H1 (cell line): ENCODE data around the gene TARDBP. TPM values are rescaled to one million over a fixed set of nuclear protein-coding genes. Genes with fewer than 3 reads are reported as not detected.

ENCODE experiments used
- CTCF ChIA-PET: fragments of 300-600 bp; sonication (Branson Sonifier 250); formaldehyde crosslinking; loops from one replicate; lab custom pipeline; 2021; ENCODE audit not compliant: partially characterized antibody; lab: Charles Lee
- POLR2A ChIA-PET: fragments of 300-600 bp; sonication (Branson Sonifier 250); formaldehyde crosslinking; loops from one replicate; lab custom pipeline; 2021; ENCODE audit warnings: inconsistent platforms; ENCODE audit not compliant: partially characterized antibody; lab: Charles Lee
- DNase-seq, 2 experiments: peaks; one replicate each; pipeline versions ENCODE4 v3.0.0 to v3.0.0-alpha.2; 2010 to 2022; ENCODE audit warnings: low spot score in 2 of 2, low read depth in 1 of 2, mixed read lengths in 1 of 2
- FAIRE-seq: peaks from 2 replicates; lab custom pipeline; 2011; peaks lifted over from hg19 to GRCh38; lab: Jason Lieb, UNC
- H2AFZ ChIP-seq: 2 replicates; pipeline ENCODE4 v1.8.1; 2012; ENCODE audit warnings: low read length, inconsistent platforms
- H2AK5ac ChIP-seq: 2 replicates; pipeline ENCODE4 v1.6.1; 2013; ENCODE audit warnings: low read depth, low read length
- H2BK120ac ChIP-seq: replicated peaks from 2 replicates; pipeline ENCODE3; 2013; ENCODE audit warnings: low read depth, low read length, inconsistent platforms
- H2BK12ac ChIP-seq: 2 replicates; pipeline ENCODE4 v1.6.1; 2013; ENCODE audit warnings: low read depth, low read length
- H2BK15ac ChIP-seq: 2 replicates; pipeline ENCODE4 v1.6.1; 2013; ENCODE audit warnings: low read length
- H2BK20ac ChIP-seq: 2 replicates; pipeline ENCODE4 v1.6.1; 2013; ENCODE audit warnings: low read length
- H2BK5ac ChIP-seq: 2 replicates; pipeline ENCODE4 v1.6.1; 2013; ENCODE audit warnings: low read depth, low read length
- H3K14ac ChIP-seq: 2 replicates; pipeline ENCODE4 v1.6.1; 2013; ENCODE audit warnings: inconsistent platforms; ENCODE audit not compliant: insufficient read length
- H3K18ac ChIP-seq: 2 replicates; pipeline ENCODE4 v1.6.1; 2013; ENCODE audit warnings: low read length; ENCODE audit errors: extremely low read depth
- H3K23ac ChIP-seq: 2 replicates; pipeline ENCODE4 v1.6.1; 2013; ENCODE audit warnings: inconsistent platforms; ENCODE audit not compliant: insufficient read length
- H3K23me2 ChIP-seq: 2 replicates; pipeline ENCODE4 v1.6.1; 2013; ENCODE audit warnings: low read depth, low read length
- H3K27ac ChIP-seq: 2 replicates; pipeline ENCODE4 v1.6.1; 2011; ENCODE audit warnings: low read depth, low read length, inconsistent platforms
- H3K27me3 ChIP-seq, 4 experiments: replicated peaks in 1 of 4; 1 replicate in 1 of 4; 2 replicates in 3 of 4; pipeline versions ENCODE4 v1.6.1 to v1.8.1; 2011 to 2013; ENCODE audit warnings: low read length in 3 of 4, mild to moderate bottlenecking in 3 of 4, inconsistent platforms in 2 of 4, mixed read lengths in 2 of 4, moderate library complexity in 1 of 4; ENCODE audit not compliant: control insufficient read depth in 3 of 4, insufficient read depth in 3 of 4; ENCODE audit errors: extremely low read depth in 1 of 4
- H3K36me3 ChIP-seq, 4 experiments: 2 replicates each; pipeline versions ENCODE4 v1.6.1 to v1.8.1; 2011 to 2013; ENCODE audit warnings: mild to moderate bottlenecking in 4 of 4, low read length in 3 of 4, moderate library complexity in 2 of 4, control low read depth in 1 of 4, inconsistent platforms in 1 of 4; ENCODE audit not compliant: insufficient read depth in 4 of 4, control insufficient read depth in 2 of 4
- H3K4ac ChIP-seq: replicated peaks from 2 replicates; pipeline ENCODE3; 2013; ENCODE audit warnings: low read length, low read depth, mixed read lengths, inconsistent platforms; ENCODE audit not compliant: insufficient read length
- H3K4me1 ChIP-seq, 4 experiments: replicated peaks in 1 of 4; 1 replicate in 1 of 4; 2 replicates in 3 of 4; pipeline versions ENCODE4 v1.6.1 to v1.8.1; 2011 to 2013; ENCODE audit warnings: low read length in 3 of 4, inconsistent platforms in 2 of 4, mixed read lengths in 1 of 4; ENCODE audit not compliant: insufficient read depth in 4 of 4, control insufficient read depth in 3 of 4
- H3K4me2 ChIP-seq, 2 experiments: 2 replicates each; pipeline versions ENCODE4 v1.6.1 to v1.8.1; 2011 to 2013; ENCODE audit warnings: low read depth in 2 of 2, low read length in 2 of 2, control low read depth in 1 of 2, inconsistent platforms in 1 of 2, mild to moderate bottlenecking in 1 of 2; ENCODE audit not compliant: insufficient read depth in 1 of 2
- H3K4me3 ChIP-seq, 4 experiments: fragments of 200-600, 300-600 bp in 1 of 4; sonication (generic), shearing (Covaris generic), sonication (Bioruptor Twin) in 1 of 4; 2 replicates each; pipeline versions ENCODE4 v1.5.1 to v1.8.1; 2011 to 2016; ENCODE audit warnings: low read length in 4 of 4, low read depth in 3 of 4, control low read depth in 2 of 4, inconsistent platforms in 2 of 4, mild to moderate bottlenecking in 2 of 4, mixed read lengths in 1 of 4, moderate library complexity in 1 of 4; ENCODE audit not compliant: insufficient read depth in 2 of 4; ENCODE audit errors: extremely low read depth in 1 of 4
- H3K56ac ChIP-seq: replicated peaks from 2 replicates; pipeline ENCODE3; 2013; ENCODE audit warnings: low read depth, mild to moderate bottlenecking, mixed read lengths, low read length, inconsistent platforms; ENCODE audit not compliant: insufficient read length
- H3K79me1 ChIP-seq: 2 replicates; pipeline ENCODE4 v1.6.1; 2013; ENCODE audit warnings: low read depth, low read length, control low read depth
- H3K79me2 ChIP-seq, 2 experiments: 2 replicates each; pipeline versions ENCODE4 v1.6.1 to v1.8.1; 2012 to 2013; ENCODE audit warnings: low read length in 2 of 2, mild to moderate bottlenecking in 2 of 2, inconsistent platforms in 1 of 2; ENCODE audit not compliant: insufficient read depth in 2 of 2, control insufficient read depth in 1 of 2
- H3K9ac ChIP-seq, 4 experiments: replicated peaks in 1 of 4; 1 replicate in 1 of 4; 2 replicates in 3 of 4; pipeline versions ENCODE4 v1.6.1 to v1.8.1; 2011 to 2013; ENCODE audit warnings: low read depth in 3 of 4, low read length in 3 of 4, control low read depth in 2 of 4, mild to moderate bottlenecking in 2 of 4, moderate library complexity in 2 of 4, inconsistent platforms in 1 of 4; ENCODE audit errors: extremely low read depth in 1 of 4
- H3K9me3 ChIP-seq, 2 experiments: 2 replicates each; pipeline versions ENCODE4 v1.6.1 to v1.8.1; 2012 to 2013; ENCODE audit warnings: mild to moderate bottlenecking in 2 of 2, moderate library complexity in 2 of 2, control low read depth in 1 of 2, inconsistent platforms in 1 of 2, low read depth in 1 of 2, low read length in 1 of 2, mixed read lengths in 1 of 2; ENCODE audit not compliant: insufficient read depth in 2 of 2
- H4K20me1 ChIP-seq, 2 experiments: replicated peaks in 1 of 2; 2 replicates each; pipeline versions ENCODE3 to v1.8.1; 2011 to 2013; ENCODE audit warnings: inconsistent platforms in 2 of 2, low read length in 2 of 2, mild to moderate bottlenecking in 1 of 2; ENCODE audit not compliant: insufficient read depth in 2 of 2, control insufficient read depth in 1 of 2
- H4K5ac ChIP-seq: 2 replicates; pipeline ENCODE4 v1.6.1; 2013; ENCODE audit warnings: low read length, low read depth, mixed read lengths, inconsistent platforms; ENCODE audit not compliant: insufficient read length
- H4K8ac ChIP-seq: 2 replicates; pipeline ENCODE4 v1.8.0; 2013; ENCODE audit warnings: mild to moderate bottlenecking, moderate library complexity, low read length, inconsistent platforms; ENCODE audit not compliant: insufficient read depth; ENCODE audit errors: extremely low read depth
- H4K91ac ChIP-seq: replicated peaks from 2 replicates; pipeline ENCODE3; 2013; ENCODE audit warnings: low read length, mixed read lengths, inconsistent platforms; ENCODE audit not compliant: insufficient read length
- ASH2L ChIP-seq: fragments of 200-600, 300-600 bp; sonication (generic); IDR thresholded peaks from one replicate; pipeline ENCODE4 v1.7.1; 2017; ENCODE audit warnings: low read length
- CBX5 ChIP-seq: fragments of 300-800, 300-1000 bp; sonication (generic); IDR thresholded peaks from 2 replicates; pipeline ENCODE4 v1.7.1; 2016; ENCODE audit warnings: antibody characterized with exemption, low read length, low read depth
- CHD1 ChIP-seq: IDR thresholded peaks from 2 replicates; pipeline ENCODE4 v1.6.1; 2012; ENCODE audit warnings: low read depth, low read length, improper control_type of control experiment
- FOSL1 ChIP-seq: IDR thresholded peaks from 2 replicates; pipeline ENCODE4 v1.6.1; 2011; ENCODE audit warnings: mild to moderate bottlenecking, low read depth, low read length, moderate library complexity; ENCODE audit not compliant: insufficient read depth
- KDM1A ChIP-seq: fragments of 200-600, 300-600 bp; sonication (generic); IDR thresholded peaks from 2 replicates; pipeline ENCODE4 v1.7.1; 2016; ENCODE audit warnings: mild to moderate bottlenecking, low read length, borderline replicate concordance
- KDM4A ChIP-seq: IDR thresholded peaks from one replicate; pipeline ENCODE4 v1.7.1; 2012; ENCODE audit warnings: low read depth, mild to moderate bottlenecking, moderate library complexity, low read length, inconsistent platforms; ENCODE audit not compliant: severe bottlenecking
- POLR2AphosphoS5 ChIP-seq: IDR thresholded peaks from 2 replicates; pipeline ENCODE4 v1.6.1; 2011; ENCODE audit warnings: low read depth, low read length
- SRF ChIP-seq: IDR thresholded peaks from 2 replicates; pipeline ENCODE4 v1.6.1; 2011; ENCODE audit warnings: mild to moderate bottlenecking, low read depth, low read length, moderate library complexity
- WGBS, 2 experiments: shearing (Covaris generic) in 1 of 2; methylation state at CpG; one replicate each; pipeline versions ENCODE4 v1.1.6 to v1.1.7; 2013 to 2015; ENCODE audit warnings: low lambda C conversion rate in 2 of 2, mixed read lengths in 2 of 2, inconsistent platforms in 1 of 2, low coverage in 1 of 2, missing lambda C conversion rate in 1 of 2; ENCODE audit not compliant: insufficient replicate concordance in 2 of 2, insufficient coverage in 1 of 2, insufficient read length in 1 of 2; ENCODE audit errors: extremely low coverage in 1 of 2, missing lambda C conversion rate in 1 of 2; 5-methylcytosine and 5-hydroxymethylcytosine counted together
- polyA plus RNA-seq, 7 experiments: library from polyadenylated mRNA; depleted of rRNA in 3 of 7; stranded (reverse) in 5 of 7; unstranded in 2 of 7; fragments of >200 nt in 5 of 7; fragments of 200-250 nt in 2 of 7; gene quantifications; 1 replicate in 5 of 7; 2 replicates in 1 of 7; 4 replicates in 1 of 7; pipeline versions ENCODE4 v1.2.1 to v1.2.3, GENCODE V29; 2011 to 2013; ENCODE audit warnings: missing spikeins in 2 of 7, mixed read lengths in 2 of 7
- total RNA-seq: library from RNA; stranded (reverse); fragmentation: NEBNext Ultra II Directional; extraction: Animal tissue kit (Norgen Biotek cat#: 25700); gene quantifications from 2 replicates; pipeline ENCODE4 v1.2.1, GENCODE V29; 2021

TARDBP gene
- total and polyA plus RNA-seq, 2 of the 8 experiments (the other 6 are each of a cell fraction or from before 2014, with no cell fraction given): 144 to 240 TPM

- Histone ChIP-seq H2BK5ac (no peak overlapping the region), H3K4me3 (no peak overlapping the region), H3K4me1 (no peaks in the 10 kb centered on the region), H3K79me2 (no peaks in the 10 kb centered on the region), H4K20me1 (no peaks in the 10 kb centered on the region), H3K36me3 (no peaks in the 10 kb centered on the region; a peak in 1 of 8 replicates), H3K18ac (no peak overlapping the region), H3K4me2 (no peak overlapping the region), H4K8ac (no peak overlapping the region), H2BK12ac (no peak overlapping the region), H3K9ac (no peak overlapping the region), H2BK15ac (no peak overlapping the region), H3K27me3 (no peaks in the 10 kb centered on the region), H3K14ac (no peak overlapping the region), H3K23ac (no peak overlapping the region), H2AFZ (no peak overlapping the region), H4K5ac (no peak overlapping the region), H2AK5ac (no peak overlapping the region), H4K91ac (no peak overlapping the region), H3K27ac (no peak overlapping the region), H3K79me1 (no peaks in the 10 kb centered on the region), H3K9me3 (no peaks in the 10 kb centered on the region), H2BK120ac (no peak overlapping the region), H3K23me2 (no peaks in the 10 kb centered on the region), H3K56ac (no peak overlapping the region), H2BK20ac (no peak overlapping the region), H3K4ac (no peak overlapping the region)
- FAIRE-seq (no peak), DNase-seq (no peak)
- no peak for TF ChIP-seq KDM4A
- no peak for TF ChIP-seq KDM1A
- no peak for TF ChIP-seq SRF
- no peak for TF ChIP-seq POLR2AphosphoS5
- no peak for TF ChIP-seq CHD1
- no peak for TF ChIP-seq CBX5
- TF ChIP-seq ASH2L: no peak
- no peak for TF ChIP-seq FOSL1
- WGBS, 2 experiments: 78% methylated on average over 1 of the region's 1 CpG; no CpG with 5 or more reads in 1 of the 2 experiments
- ChIA-PET CTCF (interaction anchor here (0.8 to 1.9 kb wide), 2 partner anchors 10 to 39 kb away, joined by 3 to 6 read pairs; no protein-coding TSS in a partner anchor), POLR2A (interaction anchor here (1.2 to 1.5 kb wide), 2 partner anchors 9 to 10 kb away, joined by 3 read pairs; no protein-coding TSS in a partner anchor)
Observed at GRCh38 chr1:11000526-11000925, 11.9 kb upstream of the TARDBP start.
